H1 (cell line): Measurements from ENCODE around the gene TNNI2. TPM values are rescaled to one million over a fixed set of nuclear protein-coding genes. Genes with fewer than 3 reads are reported as not detected.

Experiments
- GABPA ChIP-seq: IDR thresholded peaks from 2 replicates; pipeline ENCODE4 v1.6.1; 2011; ENCODE audit warnings: mild to moderate bottlenecking, low read length, moderate library complexity, borderline replicate concordance; ENCODE audit not compliant: insufficient read depth
- POU5F1 ChIP-seq: IDR thresholded peaks from 2 replicates; pipeline ENCODE4 v1.6.1; 2011; ENCODE audit warnings: low read depth, mild to moderate bottlenecking, low read length, moderate library complexity
- RAD21 ChIP-seq, 2 experiments: IDR thresholded peaks in 1 of 2; conservative IDR thresholded peaks in 1 of 2; 2 replicates each; pipeline ENCODE4 v1.6.1; 2011; ENCODE audit warnings: low read depth in 2 of 2, low read length in 2 of 2, improper control_type of control experiment in 1 of 2, inconsistent platforms in 1 of 2, mild to moderate bottlenecking in 1 of 2, moderate library complexity in 1 of 2
- TBP ChIP-seq: IDR thresholded peaks from 2 replicates; pipeline ENCODE4 v1.6.1; 2011; ENCODE audit warnings: low read depth, low read length, improper control_type of control experiment
- polyA plus RNA-seq, 7 experiments: library from polyadenylated mRNA; depleted of rRNA in 3 of 7; stranded (reverse) in 5 of 7; unstranded in 2 of 7; fragments of >200 nt in 5 of 7; fragments of 200-250 nt in 2 of 7; gene quantifications; 1 replicate in 5 of 7; 2 replicates in 1 of 7; 4 replicates in 1 of 7; pipeline versions ENCODE4 v1.2.1 to v1.2.3, GENCODE V29; 2011 to 2013; ENCODE audit warnings: missing spikeins in 2 of 7, mixed read lengths in 2 of 7
- total RNA-seq: library from RNA; stranded (reverse); fragmentation: NEBNext Ultra II Directional; extraction: Animal tissue kit (Norgen Biotek cat#: 25700); gene quantifications from 2 replicates; pipeline ENCODE4 v1.2.1, GENCODE V29; 2021

The TNNI2 gene
- total and polyA plus RNA-seq, 2 of the 8 experiments (the other 6 are each of a cell fraction or from before 2014, with no cell fraction given), result not detected

- TF ChIP-seq RAD21 (IDR thresholded peaks at IDR 0.05 in 1 of 2, conservative IDR thresholded peaks at IDR 0.05 in 1 of 2; ENCODE audit: low read depth in 2 of 2, low read length in 2 of 2) (peak; percentile 92 to 93), TBP (peak; percentile 32; the same call in 1 of the 2 replicates), GABPA (peak; percentile 72; the same call in 1 of the 2 replicates), POU5F1 (no peak)
Measured at GRCh38 chr11:1837171-1838076, 1.4 kb upstream of the TNNI2 start (continued).
